NCI-H2227 treated with DMSO at 0.1 percent for 48 hours (cell line): ENCODE data around the gene SMC3.
"Not testable (repeated sequence)": the region's sequence is repeated elsewhere in the genome, so short reads cannot be mapped to it uniquely, and the experiment has no call there.

ENCODE experiments used
- DNase-seq: peaks from one replicate; lab custom pipeline; 2025; lab: John Stamatoyannopoulos, UW

Gene SMC3

GRCh38 chr10:110567201-110568054 lies at the start of gene SMC3:
TSS of gene SMC3 (plus strand) at chr10:110567695. CDS start at chr10:110567817, 122 bp downstream.
- peak; percentile 99 for DNase-seq

GRCh38 chr10:110522365-110522988 lies 45.0 kb upstream of the SMC3 start:
- DNase-seq = no peak

GRCh38 chr10:110523736-110524135 lies 43.8 kb upstream of the SMC3 start:
- DNase-seq = no peak

GRCh38 chr10:110524179-110524858 lies 43.2 kb upstream of the SMC3 start:
- DNase-seq = no peak

GRCh38 chr10:110524859-110525232 lies 42.6 kb upstream of the SMC3 start:
- DNase-seq = no peak

- no peak for DNase-seq
These were observed 41.9 kb upstream of the SMC3 start for GRCh38 chr10:110525349-110526260.

GRCh38 chr10:110527731-110528171 lies 39.7 kb upstream of the SMC3 start:
- no peak for DNase-seq

GRCh38 chr10:110528224-110528996 lies 39.1 kb upstream of the SMC3 start:
- DNase-seq = no peak

- DNase-seq = not testable (repeated sequence)
These were observed 38.4 kb upstream of the SMC3 start for GRCh38 chr10:110528997-110529524.

- DNase-seq = no peak
These were observed 37.9 kb upstream of the SMC3 start for GRCh38 chr10:110529596-110530011.

- no peak for DNase-seq
These were observed 37.2 kb upstream of the SMC3 start for GRCh38 chr10:110530131-110530831.

- no peak for DNase-seq
These were observed 35.8 kb upstream of the SMC3 start for GRCh38 chr10:110531687-110532086.

GRCh38 chr10:110532628-110533027 lies 34.9 kb upstream of the SMC3 start:
- not testable (repeated sequence) for DNase-seq

GRCh38 chr10:110533149-110533548 lies 34.3 kb upstream of the SMC3 start:
- no peak for DNase-seq

- DNase-seq = no peak
These were observed 32.9 kb upstream of the SMC3 start for GRCh38 chr10:110534571-110534970.

GRCh38 chr10:110535958-110536891 lies 31.3 kb upstream of the SMC3 start:
- no peak for DNase-seq

GRCh38 chr10:110539091-110539490 lies 28.4 kb upstream of the SMC3 start:
- no peak for DNase-seq

- no peak for DNase-seq
These were observed 27.5 kb upstream of the SMC3 start for GRCh38 chr10:110540031-110540430.
